K562 (cell line): ENCODE results near the gene DDAH1. TPM values are rescaled to one million over a fixed set of nuclear protein-coding genes. Genes with fewer than 3 reads are reported as not detected.

Source experiments
- BDP1 ChIP-seq: IDR thresholded peaks from 3 replicates; pipeline ENCODE4 v1.6.1; 2011; ENCODE audit not compliant: insufficient read length, insufficient read depth
- BMI1 ChIP-seq: fragments of 150-350 bp; IDR thresholded peaks from 2 replicates; pipeline ENCODE4 v1.6.1; 2014; ENCODE audit warnings: low read length
- CHD4 ChIP-seq: fragments of 200-600 bp; sonication (generic); IDR thresholded peaks from 3 replicates; pipeline ENCODE4 v1.6.1; 2012; ENCODE audit warnings: low read depth, mild to moderate bottlenecking, mixed read lengths, low read length, inconsistent platforms; ENCODE audit not compliant: insufficient read depth, insufficient replicate concordance, poor library complexity, severe bottlenecking
- CTBP1 ChIP-seq: fragments of 450-650 bp; IDR thresholded peaks from 2 replicates; pipeline ENCODE4 v1.6.1; 2016; ENCODE audit warnings: borderline replicate concordance
- E2F4 ChIP-seq: sonication (generic); formaldehyde crosslinking; IDR thresholded peaks from 2 replicates; pipeline ENCODE4 v1.8.0; 2022; ENCODE audit warnings: mild to moderate bottlenecking, low read depth, missing genetic modification reagents
- ETV1 ChIP-seq: fragments of 450-650 bp; conservative IDR thresholded peaks from 2 replicates; pipeline ENCODE4 v1.6.1; 2016; ENCODE audit warnings: missing genetic modification characterization, control low read depth, low read depth, missing compliant biosample characterization
- FOXJ3 ChIP-seq: sonication (generic); formaldehyde crosslinking; IDR thresholded peaks from 2 replicates; pipeline ENCODE4 v1.4.0; 2020; ENCODE audit warnings: mild to moderate bottlenecking, missing genetic modification reagents
- GMEB1 ChIP-seq: fragments of 250-450 bp; sonication (Bioruptor Pico); IDR thresholded peaks from 2 replicates; pipeline ENCODE4 v1.4.0; 2020; ENCODE audit warnings: mild to moderate bottlenecking
- ID3 ChIP-seq, 2 experiments: fragments of 250-450 bp in 1 of 2; fragments of 450-650 bp in 1 of 2; sonication (Bioruptor Pico) in 1 of 2; IDR thresholded peaks; 2 replicates each; pipeline versions ENCODE4 v1.6.1 to v1.8.0; 2016 to 2021; ENCODE audit warnings: mild to moderate bottlenecking in 2 of 2, moderate library complexity in 2 of 2, missing compliant biosample characterization in 1 of 2, missing genetic modification characterization in 1 of 2
- NCOR1 ChIP-seq: fragments of 450-650 bp; IDR thresholded peaks from 2 replicates; pipeline ENCODE4 v1.6.1; 2016; ENCODE audit warnings: mild to moderate bottlenecking, moderate library complexity
- NR3C1 ChIP-seq: sonication (generic); formaldehyde crosslinking; IDR thresholded peaks from 2 replicates; pipeline ENCODE4 v1.8.1; 2022; ENCODE audit warnings: missing genetic modification reagents
- SREBF2 ChIP-seq: sonication (generic); formaldehyde crosslinking; IDR thresholded peaks from 2 replicates; pipeline ENCODE4 v1.4.0; 2020; ENCODE audit warnings: mild to moderate bottlenecking, missing genetic modification reagents
- SRSF7 ChIP-seq: fragments of 200-400 bp; formaldehyde crosslinking; optimal IDR thresholded peaks from 2 replicates; pipeline ENCODE3; 2017; ENCODE audit warnings: mild to moderate bottlenecking, low read depth, low read length
- TBP ChIP-seq: optimal IDR thresholded peaks from 2 replicates; pipeline ENCODE3; 2011; ENCODE audit warnings: low read depth, low read length, improper control_type of control experiment
- THRAP3 ChIP-seq: fragments of 450-650 bp; IDR thresholded peaks from 2 replicates; pipeline ENCODE4 v1.6.1; 2016; ENCODE audit warnings: mild to moderate bottlenecking, inconsistent platforms, borderline replicate concordance
- ZBTB43 ChIP-seq: sonication (generic); formaldehyde crosslinking; IDR thresholded peaks from 2 replicates; pipeline ENCODE4 v1.8.0; 2023; ENCODE audit warnings: mild to moderate bottlenecking, missing genetic modification reagents
- ZNF121 ChIP-seq: sonication (generic); formaldehyde crosslinking; conservative IDR thresholded peaks from 2 replicates; pipeline ENCODE4 v1.8.0; 2022; ENCODE audit warnings: missing genetic modification reagents
- ZNF282 ChIP-seq: sonication (generic); formaldehyde crosslinking; IDR thresholded peaks from 2 replicates; pipeline ENCODE4 v1.8.1; 2023; ENCODE audit warnings: missing genetic modification reagents
- ZNF589 ChIP-seq: fragments of 200-800 bp; sonication (Bioruptor generic); IDR thresholded peaks from 2 replicates; pipeline ENCODE4 v1.6.1; 2016; ENCODE audit warnings: low read depth, missing genetic modification characterization, missing compliant biosample characterization
- ZNF644 ChIP-seq: fragments of 200-800 bp; sonication (Bioruptor generic); IDR thresholded peaks from 2 replicates; pipeline ENCODE4 v1.6.1; 2016; ENCODE audit warnings: low read depth, missing genetic modification characterization, missing compliant biosample characterization
- ZNF699 ChIP-seq: fragments of 250-450 bp; sonication (Bioruptor Pico); IDR thresholded peaks from 2 replicates; pipeline ENCODE4 v1.8.0; 2021; ENCODE audit warnings: mild to moderate bottlenecking, moderate library complexity; ENCODE audit not compliant: insufficient replicate concordance
- polyA plus RNA-seq, 8 experiments: library from polyadenylated mRNA; depleted of rRNA in 4 of 8; stranded (reverse) in 5 of 8; unstranded in 3 of 8; fragments of >200 nt; fragmentation: Nextera tagmentation in 2 of 8; fragmentation: Illumina TruSeq in 1 of 8; extraction: Ambion mirVana in 2 of 8; extraction: Trizol in 1 of 8; gene quantifications; 2 replicates each; pipeline versions ENCODE4 v1.2.1 to v1.2.3, GENCODE V29; 2011 to 2014; ENCODE audit warnings: inconsistent platforms in 1 of 8, missing spikeins in 1 of 8
- total RNA-seq, 7 experiments: library from RNA; depleted of rRNA in 6 of 7; stranded (reverse); fragments of >200 nt in 6 of 7; fragmentation: Illumina TruSeq in 2 of 7; extraction: Trizol in 2 of 7; gene quantifications; 2 replicates each; pipeline versions ENCODE4 v1.2.1 to v1.2.3, GENCODE V29; 2011 to 2021; ENCODE audit warnings: low replicate concordance in 1 of 7
- TF ChIP-seq, protein P1 (sequence below): fragments of 250-450 bp; sonication (Bioruptor Pico); IDR thresholded peaks from 2 replicates; pipeline ENCODE4 v1.8.0; 2022; ENCODE audit warnings: inconsistent platforms

DDAH1 gene
- total and polyA plus RNA-seq, 9 of the 15 experiments (the other 6 are each of a cell fraction or from before 2014, with no cell fraction given), result 0.04 to 0.24 (median 0.10) TPM

DNA sequence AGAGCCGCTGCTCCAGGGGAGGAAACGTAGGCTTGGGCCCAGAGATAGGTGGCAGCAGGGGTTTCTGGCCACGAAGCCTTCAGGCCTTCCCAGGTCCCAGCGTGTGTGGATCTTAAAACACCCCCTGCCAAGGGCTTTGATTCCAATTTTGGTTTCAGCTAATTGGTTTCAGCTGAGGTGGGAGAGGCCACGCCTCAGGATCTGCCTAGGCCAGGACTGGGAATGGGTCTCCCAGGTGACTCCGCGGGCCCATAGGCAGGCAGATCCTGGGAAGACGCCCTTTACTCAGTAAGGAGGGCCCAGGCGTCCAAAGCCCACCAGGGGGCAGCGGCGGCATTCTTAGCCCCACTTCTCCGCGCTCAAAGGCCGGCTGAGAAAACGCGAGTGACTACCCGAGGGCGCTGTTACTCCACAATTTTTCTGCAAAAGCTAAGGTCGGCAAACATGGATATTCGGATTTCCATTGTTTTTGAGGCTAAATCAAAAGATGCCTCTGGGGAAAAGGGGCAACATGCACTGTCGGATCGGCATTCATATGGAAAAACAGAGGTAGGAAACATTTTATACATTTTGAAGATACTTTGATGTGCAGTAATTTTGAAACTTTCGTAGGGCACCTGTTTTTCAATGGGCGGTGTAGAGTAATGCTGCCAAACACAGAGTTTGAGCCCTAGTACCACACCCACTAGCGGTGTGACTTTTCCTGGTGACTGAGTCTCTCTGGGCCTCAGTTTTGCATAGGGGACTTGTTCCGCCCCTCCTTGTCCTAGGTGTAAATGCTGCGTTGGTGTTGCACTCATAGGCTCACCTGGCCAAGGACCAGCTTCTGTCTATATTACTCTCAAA lies 156.7 kb downstream of the DDAH1 start (continued):
- TF ChIP-seq GMEB1 (CRISPR knock-in tag), result no peak
- TF ChIP-seq FOXJ3 (CRISPR knock-in tag), result no peak
- TF ChIP-seq THRAP3, result no peak
- TF ChIP-seq NR3C1, result no peak
- no peak for TF ChIP-seq BDP1
- TF ChIP-seq BMI1, result no peak
- TF ChIP-seq ZNF282, result no peak
- no peak for TF ChIP-seq ZBTB43
- no peak for TF ChIP-seq ID3 (CRISPR knock-in tag; IDR thresholded peaks at IDR 0.05)
- no peak for TF ChIP-seq ID3 (tag; IDR thresholded peaks at IDR 0.05)
- peak; percentile 25; the same call in 1 of the 2 replicates for TF ChIP-seq CTBP1
- no peak for TF ChIP-seq SREBF2
- TF ChIP-seq E2F4 (CRISPR knock-in tag), result no peak
- no peak for TF ChIP-seq ETV1
- TF ChIP-seq NCOR1, result no peak
- TF ChIP-seq, protein P1, sequence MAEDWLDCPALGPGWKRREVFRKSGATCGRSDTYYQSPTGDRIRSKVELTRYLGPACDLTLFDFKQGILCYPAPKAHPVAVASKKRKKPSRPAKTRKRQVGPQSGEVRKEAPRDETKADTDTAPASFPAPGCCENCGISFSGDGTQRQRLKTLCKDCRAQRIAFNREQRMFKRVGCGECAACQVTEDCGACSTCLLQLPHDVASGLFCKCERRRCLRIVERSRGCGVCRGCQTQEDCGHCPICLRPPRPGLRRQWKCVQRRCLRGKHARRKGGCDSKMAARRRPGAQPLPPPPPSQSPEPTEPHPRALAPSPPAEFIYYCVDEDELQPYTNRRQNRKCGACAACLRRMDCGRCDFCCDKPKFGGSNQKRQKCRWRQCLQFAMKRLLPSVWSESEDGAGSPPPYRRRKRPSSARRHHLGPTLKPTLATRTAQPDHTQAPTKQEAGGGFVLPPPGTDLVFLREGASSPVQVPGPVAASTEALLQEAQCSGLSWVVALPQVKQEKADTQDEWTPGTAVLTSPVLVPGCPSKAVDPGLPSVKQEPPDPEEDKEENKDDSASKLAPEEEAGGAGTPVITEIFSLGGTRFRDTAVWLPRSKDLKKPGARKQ, result no peak
- TF ChIP-seq ZNF589 (CRISPR knock-in tag), result no peak
- TF ChIP-seq CHD4, result no peak
- no peak for TF ChIP-seq ZNF644 (tag)
- no peak for TF ChIP-seq ZNF121 (CRISPR knock-in tag)
- TF ChIP-seq SRSF7, result no peak
- TF ChIP-seq TBP, result no peak
- no peak for TF ChIP-seq ZNF699 (CRISPR knock-in tag)
